ENCODE measurements around the gene LAPTM5.
"Not testable (repeated sequence)": the region's sequence is repeated elsewhere in the genome, so short reads cannot be mapped to it uniquely, and the experiment has no call there.

LAPTM5 gene

GRCh38 chr1:30790850-30791778 is 33.5 kb upstream of the LAPTM5 start:
- no peak overlapping the region for H3K4me3 ChIP-seq (ENCODE audit: low read depth, low read length)
- DNase-seq (ENCODE audit: low read depth), result peak; percentile 61
- no peak for TF ChIP-seq CTCF (IDR thresholded peaks at IDR 0.05; ENCODE audit: insufficient read depth, low read depth, low read length, missing control alignments)

- DNase-seq (ENCODE audit: low read depth); H3K4me3 ChIP-seq (ENCODE audit: low read depth, low read length): not testable (repeated sequence)
Measured at GRCh38 chr1:30790256-30790525, 32.6 kb upstream of the LAPTM5 start.

GRCh38 chr1:30789388-30790255 is 32.0 kb upstream of the LAPTM5 start:
- no peak overlapping the region for H3K4me3 ChIP-seq (ENCODE audit: low read depth, low read length)
- DNase-seq (ENCODE audit: low read depth), result no peak
- TF ChIP-seq CTCF (IDR thresholded peaks at IDR 0.05; ENCODE audit: insufficient read depth, low read depth, low read length, missing control alignments), result no peak

- no peak for DNase-seq (ENCODE audit: low read depth)
- no peak for TF ChIP-seq CTCF (IDR thresholded peaks at IDR 0.05; ENCODE audit: insufficient read depth, low read depth, low read length, missing control alignments)
- H3K4me3 ChIP-seq (ENCODE audit: low read depth, low read length), result no peak overlapping the region
Measured at GRCh38 chr1:30788580-30789387, 31.2 kb upstream of the LAPTM5 start.

- no peak for TF ChIP-seq CTCF (IDR thresholded peaks at IDR 0.05; ENCODE audit: insufficient read depth, low read depth, low read length, missing control alignments)
- no peak overlapping the region for H3K4me3 ChIP-seq (ENCODE audit: low read depth, low read length)
- no peak for DNase-seq (ENCODE audit: low read depth)
Measured at GRCh38 chr1:30787856-30788495, 30.4 kb upstream of the LAPTM5 start.

GRCh38 chr1:30787266-30787665 is 29.7 kb upstream of the LAPTM5 start:
- no peak for DNase-seq (ENCODE audit: low read depth)
- no peak for TF ChIP-seq CTCF (IDR thresholded peaks at IDR 0.05; ENCODE audit: insufficient read depth, low read depth, low read length, missing control alignments)
- no peak overlapping the region for H3K4me3 ChIP-seq (ENCODE audit: low read depth, low read length)

All from GM12865 (cell line).